HepG2 (cell line): ENCODE data around the gene PERCC1. TPM values are rescaled to one million over a fixed set of nuclear protein-coding genes. Genes with fewer than 3 reads are reported as not detected.

Source experiments
- BCL3 ChIP-seq: sonication (generic); formaldehyde crosslinking; IDR thresholded peaks from 2 replicates; pipeline ENCODE4 v1.5.1; 2020; ENCODE audit warnings: mild to moderate bottlenecking, missing genetic modification reagents, moderate library complexity
- BORCS8-MEF2B ChIP-seq: sonication (generic); formaldehyde crosslinking; IDR thresholded peaks from 2 replicates; pipeline ENCODE4 v1.8.0; 2022; ENCODE audit warnings: mild to moderate bottlenecking, missing genetic modification reagents
- EED ChIP-seq: sonication (generic); formaldehyde crosslinking; IDR thresholded peaks from 2 replicates; pipeline ENCODE4 v1.5.0; 2020; ENCODE audit warnings: mild to moderate bottlenecking, missing genetic modification reagents
- IKZF1 ChIP-seq: fragments of 450-650 bp; IDR thresholded peaks from 2 replicates; pipeline ENCODE4 v1.7.1; 2016
- MED1 ChIP-seq: sonication (generic); formaldehyde crosslinking; IDR thresholded peaks from 2 replicates; pipeline ENCODE4 v1.4.0; 2020; ENCODE audit warnings: missing genetic modification reagents
- MEIS2 ChIP-seq: sonication (generic); formaldehyde crosslinking; IDR thresholded peaks from 2 replicates; pipeline ENCODE4 v1.9.0; 2021; ENCODE audit warnings: mild to moderate bottlenecking, missing genetic modification reagents
- MTF2 ChIP-seq: sonication (generic); formaldehyde crosslinking; IDR thresholded peaks from 2 replicates; pipeline ENCODE4 v1.5.0; 2020; ENCODE audit warnings: missing genetic modification reagents, borderline replicate concordance
- PLSCR1 ChIP-seq: sonication (generic); formaldehyde crosslinking; IDR thresholded peaks from 2 replicates; pipeline ENCODE4 v1.5.0; 2020; ENCODE audit warnings: missing genetic modification reagents, mild to moderate bottlenecking, borderline replicate concordance
- POGZ ChIP-seq: sonication (generic); formaldehyde crosslinking; IDR thresholded peaks from 2 replicates; pipeline ENCODE4 v1.4.0; 2020; ENCODE audit warnings: mild to moderate bottlenecking, missing genetic modification reagents
- POLR2A ChIP-seq, 2 experiments: IDR thresholded peaks; 2 replicates each; pipeline ENCODE4 v1.6.1; 2011; ENCODE audit warnings: low read depth in 2 of 2, low read length in 2 of 2, mild to moderate bottlenecking in 1 of 2, moderate library complexity in 1 of 2; ENCODE audit not compliant: insufficient read depth in 1 of 2
- SOX6 ChIP-seq, 2 experiments: fragments of 450-650 bp in 1 of 2; sonication (generic) in 1 of 2; formaldehyde crosslinking in 1 of 2; IDR thresholded peaks; 2 replicates each; pipeline versions ENCODE4 v1.4.0 to v1.6.1; 2017 to 2020; ENCODE audit warnings: antibody characterized with exemption in 1 of 2, mild to moderate bottlenecking in 1 of 2, missing genetic modification reagents in 1 of 2
- TFDP2 ChIP-seq: sonication (generic); formaldehyde crosslinking; IDR thresholded peaks from 2 replicates; pipeline ENCODE4 v1.4.0; 2020; ENCODE audit warnings: missing genetic modification reagents
- THAP7 ChIP-seq: sonication (generic); formaldehyde crosslinking; IDR thresholded peaks from 2 replicates; pipeline ENCODE4 v1.8.1; 2023; ENCODE audit warnings: mild to moderate bottlenecking, missing genetic modification reagents
- ZC3H13 ChIP-seq: sonication (generic); formaldehyde crosslinking; IDR thresholded peaks from 2 replicates; pipeline ENCODE4 v1.8.1; 2023; ENCODE audit warnings: mild to moderate bottlenecking, missing genetic modification reagents, moderate library complexity
- ZNF142 ChIP-seq: sonication (generic); formaldehyde crosslinking; IDR thresholded peaks from 2 replicates; pipeline ENCODE4 v1.4.0; 2020; ENCODE audit warnings: missing genetic modification reagents
- ZNF546 ChIP-seq: sonication (generic); formaldehyde crosslinking; conservative IDR thresholded peaks from 2 replicates; pipeline ENCODE4 v1.8.1; 2023; ENCODE audit warnings: mild to moderate bottlenecking, missing genetic modification reagents
- ZNF678 ChIP-seq: sonication (generic); formaldehyde crosslinking; IDR thresholded peaks from 2 replicates; pipeline ENCODE4 v1.4.0; 2020; ENCODE audit warnings: mild to moderate bottlenecking, missing genetic modification reagents
- ZNF766 ChIP-seq: sonication (generic); formaldehyde crosslinking; IDR thresholded peaks from 2 replicates; pipeline ENCODE4 v1.5.0; 2020; ENCODE audit warnings: missing genetic modification reagents, borderline replicate concordance
- polyA plus RNA-seq, 8 experiments: library from polyadenylated mRNA; depleted of rRNA in 3 of 8; stranded (reverse) in 7 of 8; unstranded in 1 of 8; fragments of >200 nt; fragmentation: Illumina TruSeq in 4 of 8; extraction: Trizol in 4 of 8; gene quantifications; 2 replicates each; pipeline versions ENCODE4 v1.2.1 to v1.2.3, GENCODE V29; 2011 to 2016; ENCODE audit warnings: low read depth in 4 of 8, missing spikeins in 1 of 8, mixed read lengths in 1 of 8; ENCODE audit not compliant: insufficient read depth in 1 of 8
- total RNA-seq, 5 experiments: library from RNA; depleted of rRNA; stranded (reverse); fragments of >200 nt; fragmentation: Illumina TruSeq; extraction: Trizol; gene quantifications; 2 replicates each; pipeline ENCODE4 v1.2.3, GENCODE V29; 2016; ENCODE audit warnings: low read depth in 1 of 5

PERCC1 gene
- total and polyA plus RNA-seq, 2 of the 13 experiments (the other 11 are each of a cell fraction or from before 2014, with no cell fraction given), result 0.15 TPM; not detected in 1

- TF ChIP-seq TFDP2, result no peak; the same call in 1 of the 2 replicates
- no peak for TF ChIP-seq SOX6 (IDR thresholded peaks at IDR 0.05)
- no peak for TF ChIP-seq SOX6 (CRISPR knock-in tag; IDR thresholded peaks at IDR 0.05)
- TF ChIP-seq IKZF1, result no peak
- TF ChIP-seq MTF2 (CRISPR knock-in tag), result peak; percentile 32; the same call in 1 of the 2 replicates
- no peak for TF ChIP-seq ZNF766
- TF ChIP-seq POLR2A (IDR thresholded peaks at IDR 0.05; ENCODE audit: insufficient read depth in 1 of 2, low read depth in 2 of 2, low read length in 2 of 2), result peak; percentile 50 to 64
- TF ChIP-seq MED1 (CRISPR knock-in tag), result no peak; the same call in 1 of the 2 replicates
- TF ChIP-seq BCL3 (CRISPR knock-in tag), result peak; percentile 58; the same call in 1 of the 2 replicates
- no peak for TF ChIP-seq BORCS8-MEF2B (CRISPR knock-in tag)
- peak; percentile 31; the same call in 1 of the 2 replicates for TF ChIP-seq MEIS2 (CRISPR knock-in tag)
- no peak for TF ChIP-seq PLSCR1 (CRISPR knock-in tag)
- TF ChIP-seq POGZ (CRISPR knock-in tag), result no peak
- TF ChIP-seq THAP7, result peak; percentile 49; the same call in 1 of the 2 replicates
- no peak for TF ChIP-seq ZNF678 (CRISPR knock-in tag)
- no peak for TF ChIP-seq ZNF142 (CRISPR knock-in tag)
- TF ChIP-seq EED (CRISPR knock-in tag), result no peak
- 0 out of 2 replicates have a peak, but pooled peaks have one; percentile 44 for TF ChIP-seq ZNF546
- no peak for TF ChIP-seq ZC3H13
Measured at GRCh38 chr16:1435921-1436697, 5.2 kb downstream of the PERCC1 start (continued).
